ENCODE results near the gene KIAA1217. TPM values are rescaled to one million over a fixed set of nuclear protein-coding genes. Genes with fewer than 3 reads are reported as not detected.

The KIAA1217 gene
- polyA plus RNA-seq, 1 donor from 2014 or later = 0.22 TPM

DNA sequence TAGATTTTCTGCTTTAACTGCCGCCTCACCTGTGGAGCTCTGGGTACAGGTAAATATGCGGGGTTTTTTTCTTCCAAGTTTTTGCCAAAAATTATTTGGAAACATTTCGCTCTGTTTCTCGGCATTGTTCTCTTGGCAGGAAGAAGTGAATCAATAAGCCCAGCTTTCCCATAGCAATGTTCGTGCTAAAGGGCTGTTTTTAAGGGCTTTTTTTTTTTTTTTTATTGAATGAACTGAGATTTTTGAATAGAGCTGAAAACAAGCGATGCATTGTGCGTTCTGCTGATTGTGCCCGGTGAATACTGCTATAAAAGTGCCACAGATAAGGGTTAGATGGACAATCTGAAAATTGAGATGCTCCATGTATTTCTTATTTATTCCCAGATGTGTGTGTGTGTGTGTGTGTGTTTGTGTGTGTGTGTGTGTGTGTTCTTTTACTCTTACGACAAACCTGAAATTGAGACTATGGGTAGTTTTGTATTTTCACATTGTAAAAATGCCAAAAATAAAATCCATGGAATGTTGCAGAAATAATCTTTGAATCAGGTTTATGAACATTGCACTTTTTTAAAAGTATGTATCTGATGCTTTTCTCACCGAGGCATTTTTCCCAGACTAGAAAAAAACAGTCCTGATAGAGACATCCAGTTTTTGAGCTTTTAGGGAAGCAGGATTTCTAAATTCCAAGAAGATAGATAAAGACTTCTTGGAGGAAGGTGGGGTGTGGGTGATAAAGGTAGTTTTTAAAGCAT, 30.5 kb downstream of the KIAA1217 start:
- Histone ChIP-seq H3K36me3 (ENCODE audit: insufficient read depth, low read length) (no peaks in the 10 kb centered on the region), H2AFZ (ENCODE audit: low read depth, low read length) (no peak overlapping the region), H3K9ac (ENCODE audit: low read length) (no peak overlapping the region), H3K27ac (ENCODE audit: low read length) (no peak overlapping the region), H3K79me2 (replicated peaks; ENCODE audit: insufficient read depth, low read length) (no peaks in the 10 kb centered on the region), H3K9me2 (ENCODE audit: insufficient read depth, low read length) (no peaks in the 10 kb centered on the region), H3K27me3 (ENCODE audit: insufficient read depth, low read depth, low read length) (no peaks in the 10 kb centered on the region), H3K4me3 (ENCODE audit: low read length) (peak overlapping the region; percentile 19), H3K9me3 (ENCODE audit: low read length) (no peaks in the 10 kb centered on the region), H3F3A (ENCODE audit: insufficient read depth, low read length, poor library complexity, severe bottlenecking) (no peaks in the 10 kb centered on the region), H4K20me1 (ENCODE audit: insufficient read depth) (no peaks in the 10 kb centered on the region), H3K4me2 (ENCODE audit: low read length) (no peak overlapping the region)
- TF ChIP-seq MXI1 (conservative IDR thresholded peaks at IDR 0.05; ENCODE audit: poor library complexity, severe bottlenecking) = no peak
- TF ChIP-seq EZH2 (IDR thresholded peaks at IDR 0.05; ENCODE audit: borderline replicate concordance, insufficient read depth, low read length, poor library complexity, severe bottlenecking) = no peak
- TF ChIP-seq POLR2AphosphoS5 (IDR thresholded peaks at IDR 0.05) = no peak
- TF ChIP-seq, protein P1, sequence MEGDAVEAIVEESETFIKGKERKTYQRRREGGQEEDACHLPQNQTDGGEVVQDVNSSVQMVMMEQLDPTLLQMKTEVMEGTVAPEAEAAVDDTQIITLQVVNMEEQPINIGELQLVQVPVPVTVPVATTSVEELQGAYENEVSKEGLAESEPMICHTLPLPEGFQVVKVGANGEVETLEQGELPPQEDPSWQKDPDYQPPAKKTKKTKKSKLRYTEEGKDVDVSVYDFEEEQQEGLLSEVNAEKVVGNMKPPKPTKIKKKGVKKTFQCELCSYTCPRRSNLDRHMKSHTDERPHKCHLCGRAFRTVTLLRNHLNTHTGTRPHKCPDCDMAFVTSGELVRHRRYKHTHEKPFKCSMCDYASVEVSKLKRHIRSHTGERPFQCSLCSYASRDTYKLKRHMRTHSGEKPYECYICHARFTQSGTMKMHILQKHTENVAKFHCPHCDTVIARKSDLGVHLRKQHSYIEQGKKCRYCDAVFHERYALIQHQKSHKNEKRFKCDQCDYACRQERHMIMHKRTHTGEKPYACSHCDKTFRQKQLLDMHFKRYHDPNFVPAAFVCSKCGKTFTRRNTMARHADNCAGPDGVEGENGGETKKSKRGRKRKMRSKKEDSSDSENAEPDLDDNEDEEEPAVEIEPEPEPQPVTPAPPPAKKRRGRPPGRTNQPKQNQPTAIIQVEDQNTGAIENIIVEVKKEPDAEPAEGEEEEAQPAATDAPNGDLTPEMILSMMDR (IDR thresholded peaks at IDR 0.05; ENCODE audit: poor library complexity, severe bottlenecking) = no peak
- no peak for TF ChIP-seq TAF1 (IDR thresholded peaks at IDR 0.05; ENCODE audit: low read depth)
- TF ChIP-seq, protein P2, sequence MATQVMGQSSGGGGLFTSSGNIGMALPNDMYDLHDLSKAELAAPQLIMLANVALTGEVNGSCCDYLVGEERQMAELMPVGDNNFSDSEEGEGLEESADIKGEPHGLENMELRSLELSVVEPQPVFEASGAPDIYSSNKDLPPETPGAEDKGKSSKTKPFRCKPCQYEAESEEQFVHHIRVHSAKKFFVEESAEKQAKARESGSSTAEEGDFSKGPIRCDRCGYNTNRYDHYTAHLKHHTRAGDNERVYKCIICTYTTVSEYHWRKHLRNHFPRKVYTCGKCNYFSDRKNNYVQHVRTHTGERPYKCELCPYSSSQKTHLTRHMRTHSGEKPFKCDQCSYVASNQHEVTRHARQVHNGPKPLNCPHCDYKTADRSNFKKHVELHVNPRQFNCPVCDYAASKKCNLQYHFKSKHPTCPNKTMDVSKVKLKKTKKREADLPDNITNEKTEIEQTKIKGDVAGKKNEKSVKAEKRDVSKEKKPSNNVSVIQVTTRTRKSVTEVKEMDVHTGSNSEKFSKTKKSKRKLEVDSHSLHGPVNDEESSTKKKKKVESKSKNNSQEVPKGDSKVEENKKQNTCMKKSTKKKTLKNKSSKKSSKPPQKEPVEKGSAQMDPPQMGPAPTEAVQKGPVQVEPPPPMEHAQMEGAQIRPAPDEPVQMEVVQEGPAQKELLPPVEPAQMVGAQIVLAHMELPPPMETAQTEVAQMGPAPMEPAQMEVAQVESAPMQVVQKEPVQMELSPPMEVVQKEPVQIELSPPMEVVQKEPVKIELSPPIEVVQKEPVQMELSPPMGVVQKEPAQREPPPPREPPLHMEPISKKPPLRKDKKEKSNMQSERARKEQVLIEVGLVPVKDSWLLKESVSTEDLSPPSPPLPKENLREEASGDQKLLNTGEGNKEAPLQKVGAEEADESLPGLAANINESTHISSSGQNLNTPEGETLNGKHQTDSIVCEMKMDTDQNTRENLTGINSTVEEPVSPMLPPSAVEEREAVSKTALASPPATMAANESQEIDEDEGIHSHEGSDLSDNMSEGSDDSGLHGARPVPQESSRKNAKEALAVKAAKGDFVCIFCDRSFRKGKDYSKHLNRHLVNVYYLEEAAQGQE (IDR thresholded peaks at IDR 0.05; ENCODE audit: borderline replicate concordance) = no peak
- no peak for TF ChIP-seq RAD21 (conservative IDR thresholded peaks at IDR 0.05)
- no peak for TF ChIP-seq EP300 (conservative IDR thresholded peaks at IDR 0.05; ENCODE audit: poor library complexity, severe bottlenecking)
- TF ChIP-seq SMC3 (conservative IDR thresholded peaks at IDR 0.05; ENCODE audit: poor library complexity) = no peak

DNA sequence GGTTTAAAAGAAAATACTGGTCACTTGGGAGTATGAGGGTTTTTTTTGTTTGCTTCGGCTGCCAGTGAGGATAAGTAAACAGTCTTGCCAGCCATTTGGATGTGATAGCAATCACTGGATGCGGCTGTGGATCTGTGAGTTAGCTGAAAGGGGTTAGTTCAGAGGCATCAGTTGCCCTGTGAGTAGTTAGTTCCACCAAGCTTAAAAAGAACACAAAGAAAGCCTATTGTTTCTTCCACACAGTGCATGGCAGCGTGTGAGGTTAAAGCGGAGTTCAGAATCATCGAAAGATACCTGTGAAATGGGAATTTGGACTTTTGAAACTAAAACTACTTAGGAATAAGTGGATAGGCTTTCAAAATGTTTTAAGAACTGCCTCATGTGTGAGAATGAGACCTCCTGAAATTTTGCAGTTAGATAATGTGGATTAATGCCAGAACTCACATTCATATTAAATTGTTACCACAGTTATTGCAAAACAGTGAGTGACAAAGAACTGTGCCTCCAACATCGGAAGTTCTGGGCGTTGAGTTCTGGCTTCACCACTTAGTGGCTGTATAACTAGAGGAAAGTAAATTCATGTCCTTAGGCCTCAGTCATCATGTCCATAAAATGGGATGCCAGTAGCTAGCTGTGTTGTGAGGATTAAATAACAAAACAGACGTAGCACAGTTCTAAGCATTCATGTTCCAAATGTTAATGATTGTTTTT, 31.3 kb downstream of the KIAA1217 start:
- no peak overlapping the region for H3K9ac ChIP-seq (ENCODE audit: low read length)
- TF ChIP-seq, protein P1 (IDR thresholded peaks at IDR 0.05; ENCODE audit: poor library complexity, severe bottlenecking) = no peak
- TF ChIP-seq RAD21 (conservative IDR thresholded peaks at IDR 0.05) (no peak), MXI1 (conservative IDR thresholded peaks at IDR 0.05; ENCODE audit: poor library complexity, severe bottlenecking) (no peak), TAF1 (IDR thresholded peaks at IDR 0.05; ENCODE audit: low read depth) (no peak), POLR2AphosphoS5 (IDR thresholded peaks at IDR 0.05) (no peak), EZH2 (IDR thresholded peaks at IDR 0.05; ENCODE audit: borderline replicate concordance, insufficient read depth, low read length, poor library complexity, severe bottlenecking) (no peak), SMC3 (conservative IDR thresholded peaks at IDR 0.05; ENCODE audit: poor library complexity) (no peak), EP300 (conservative IDR thresholded peaks at IDR 0.05; ENCODE audit: poor library complexity, severe bottlenecking) (no peak)
- TF ChIP-seq, protein P2 (IDR thresholded peaks at IDR 0.05; ENCODE audit: borderline replicate concordance) = no peak
- no peaks in the 10 kb centered on the region for H3K79me2 ChIP-seq (replicated peaks; ENCODE audit: insufficient read depth, low read length)
- no peaks in the 10 kb centered on the region for H3K36me3 ChIP-seq (ENCODE audit: insufficient read depth, low read length)
- no peaks in the 10 kb centered on the region for H3K27me3 ChIP-seq (ENCODE audit: insufficient read depth, low read depth, low read length)
- H3K4me3 ChIP-seq (ENCODE audit: low read length) = no peak overlapping the region
- H3F3A ChIP-seq (ENCODE audit: insufficient read depth, low read length, poor library complexity, severe bottlenecking) = no peaks in the 10 kb centered on the region
- H4K20me1 ChIP-seq (ENCODE audit: insufficient read depth) = no peaks in the 10 kb centered on the region
- no peak overlapping the region for H3K4me2 ChIP-seq (ENCODE audit: low read length)
- H2AFZ ChIP-seq (ENCODE audit: low read depth, low read length) = no peak overlapping the region
- H3K27ac ChIP-seq (ENCODE audit: low read length) = no peak overlapping the region
- no peaks in the 10 kb centered on the region for H3K9me2 ChIP-seq (ENCODE audit: insufficient read depth, low read length)
- no peaks in the 10 kb centered on the region for H3K9me3 ChIP-seq (ENCODE audit: low read length)
